ENCODE measurements around the gene PBRM1.

- TF ChIP-seq CTCF (IDR thresholded peaks at IDR 0.05) = no peak
- no peak for TF ChIP-seq POLR2A (IDR thresholded peaks at IDR 0.05)
- TF ChIP-seq EP300 (IDR thresholded peaks at IDR 0.05) = no peak
- no peak for TF ChIP-seq POLR2AphosphoS5 (IDR thresholded peaks at IDR 0.05)
Measured at GRCh38 chr3:52546111-52546901, 139.4 kb downstream of the PBRM1 start.

Measured in suprapubic skin (tissue), 4 donors.